Tongue (tissue), 2 donors: Measurements from ENCODE around the gene GRIK3. TPM values are rescaled to one million over a fixed set of nuclear protein-coding genes. Genes with fewer than 3 reads are reported as not detected.

Source experiments
- DNase-seq: peaks from one replicate; pipeline ENCODE4 v3.0.0-alpha.2; 2015
- total RNA-seq: library from RNA; depleted of rRNA; stranded (reverse); fragments of >200 nt; gene quantifications from one replicate; pipeline ENCODE4 v1.2.3, GENCODE V29; 2014

Gene GRIK3
- total RNA-seq, 1 donor from 2014 or later: 3.2 TPM

GRCh38 chr1:36851595-36851994 lies 182.7 kb downstream of the GRIK3 start:
- no peak for DNase-seq

- DNase-seq: no peak
Measured at GRCh38 chr1:36851087-36851486, 183.2 kb downstream of the GRIK3 start.

- DNase-seq: no peak
Measured at GRCh38 chr1:36849956-36850355, 184.4 kb downstream of the GRIK3 start.

- DNase-seq: no peak
Measured at GRCh38 chr1:36847761-36848160, 186.6 kb downstream of the GRIK3 start.

GRCh38 chr1:36847186-36847585 lies 187.1 kb downstream of the GRIK3 start:
- DNase-seq: no peak

GRCh38 chr1:36846357-36846756 lies 188.0 kb downstream of the GRIK3 start:
- no peak for DNase-seq

GRCh38 chr1:36845802-36846201 lies 188.5 kb downstream of the GRIK3 start:
- DNase-seq: no peak

GRCh38 chr1:36844917-36845316 lies 189.4 kb downstream of the GRIK3 start:
- DNase-seq: no peak

- DNase-seq: no peak
Measured at GRCh38 chr1:36843906-36844610, 190.3 kb downstream of the GRIK3 start.

- no peak for DNase-seq
Measured at GRCh38 chr1:36843027-36843426, 191.3 kb downstream of the GRIK3 start.

- no peak for DNase-seq
Measured at GRCh38 chr1:36842448-36842847, 191.9 kb downstream of the GRIK3 start.

GRCh38 chr1:36839485-36839884 lies 194.8 kb downstream of the GRIK3 start:
- DNase-seq: no peak

GRCh38 chr1:36838888-36839287 lies 195.4 kb downstream of the GRIK3 start:
- DNase-seq: no peak

GRCh38 chr1:36836916-36837315 lies 197.4 kb downstream of the GRIK3 start:
- DNase-seq: no peak

GRCh38 chr1:36836196-36836883 lies 198.0 kb downstream of the GRIK3 start:
- peak; percentile 85 for DNase-seq

GRCh38 chr1:36835696-36836095 lies 198.6 kb downstream of the GRIK3 start:
- peak; percentile 36 for DNase-seq

GRCh38 chr1:36835017-36835695 lies 199.2 kb downstream of the GRIK3 start:
- DNase-seq: no peak

GRCh38 chr1:36834586-36834985 lies 199.7 kb downstream of the GRIK3 start:
- DNase-seq: no peak

GRCh38 chr1:36831186-36831810 lies 203.0 kb downstream of the GRIK3 start:
- DNase-seq: peak; percentile 42

- peak; percentile 57 for DNase-seq
Measured at GRCh38 chr1:36829961-36830360, 204.4 kb downstream of the GRIK3 start.

- peak; percentile 84 for DNase-seq
Measured at GRCh38 chr1:36829066-36829465, 205.2 kb downstream of the GRIK3 start.

- no peak for DNase-seq
Measured at GRCh38 chr1:36825226-36825625, 209.1 kb downstream of the GRIK3 start.

- no peak for DNase-seq
Measured at GRCh38 chr1:36824390-36824861, 209.9 kb downstream of the GRIK3 start.
